Measurements from ENCODE around the gene ZNF888. TPM values are rescaled to one million over a fixed set of nuclear protein-coding genes. Genes with fewer than 3 reads are reported as not detected.
"Not testable (repeated sequence)": the region's sequence is repeated elsewhere in the genome, so short reads cannot be mapped to it uniquely, and the experiment has no call there.

ZNF888 gene
- total and polyA plus RNA-seq, 9 of the 15 experiments (the other 6 are each of a cell fraction or from before 2014, with no cell fraction given) = 1.6 to 13.3 (median 9.9) TPM

- ATAC-seq (peak; percentile 74), DNase-seq (ENCODE audit: extremely low read depth in 1 of 4, low spot score in 3 of 4) (peak in 2 of 4 experiments; percentile 20 to 70), FAIRE-seq (peak; percentile 48)
- H4K20me1 ChIP-seq (replicated peaks; ENCODE audit: control insufficient read depth, insufficient read depth, low read length); intact Hi-C loops (cut with micrococcal nuclease); H3K4me2 ChIP-seq (ENCODE audit: insufficient read depth, low read length); H3K9me1 ChIP-seq (ENCODE audit: control insufficient read depth, insufficient read depth, low read length); in situ Hi-C loops (cut with MboI); H3K27ac ChIP-seq (ENCODE audit: extremely low read depth, low read depth, low read length); H3K36me3 ChIP-seq (ENCODE audit: control insufficient read depth, insufficient read depth, low read length); POLR2A ChIA-PET; H3K4me3 ChIP-seq; H3K27me3 ChIP-seq (ENCODE audit: control insufficient read depth in 2 of 2, insufficient read depth in 2 of 2, low read length in 2 of 2); CTCF ChIA-PET (ENCODE audit: low intra/inter-chr PET ratio); BruUV-seq (replicated peaks); H3K79me2 ChIP-seq (ENCODE audit: control insufficient read depth, insufficient read depth, low read length); H2AFZ ChIP-seq (ENCODE audit: low read depth, low read length); H3K9me3 ChIP-seq (replicated peaks; ENCODE audit: control insufficient read depth, insufficient read depth, low read depth, low read length); H3K9ac ChIP-seq (ENCODE audit: insufficient read depth in 1 of 2, low read depth in 2 of 2, low read length in 2 of 2): not testable (repeated sequence)
- TF ChIP-seq GATA2 (CRISPR knock-in tag; IDR thresholded peaks at IDR 0.05) (peak; percentile 58; the same call in 1 of the 2 replicates), TRIM28 (IDR thresholded peaks at IDR 0.05) (0 out of 2 replicates have a peak, but pooled peaks have one; percentile 21), TAL1 (IDR thresholded peaks at IDR 0.05) (peak; percentile 67; the same call in 1 of the 2 replicates), CBFA2T2 (conservative IDR thresholded peaks at IDR 0.05) (peak; percentile 80), MTA2 (IDR thresholded peaks at IDR 0.05; ENCODE audit: low read depth) (0 out of 2 replicates have a peak, but pooled peaks have one; percentile 21), TRIM24 (IDR thresholded peaks at IDR 0.05) (peak; percentile 33 to 70; a peak in 2 of 4 replicates), NCOR1 (IDR thresholded peaks at IDR 0.05) (peak; percentile 72), NFIC (IDR thresholded peaks at IDR 0.05) (peak; percentile 42), CBFA2T3 (IDR thresholded peaks at IDR 0.05) (peak; percentile 89), TCF3 (CRISPR knock-in tag; IDR thresholded peaks at IDR 0.05) (peak; percentile 64), KDM1A (IDR thresholded peaks at IDR 0.05) (0 out of 4 replicates have a peak, but pooled peaks have one; percentile 22 to 24), ARID1B (IDR thresholded peaks at IDR 0.05) (peak; percentile 64; the same call in 1 of the 2 replicates), SOX6 (IDR thresholded peaks at IDR 0.05) (peak; percentile 49; the same call in 1 of the 2 replicates)
- WGBS (ENCODE audit: insufficient coverage, low coverage, missing lambda C conversion rate) = 11% methylated on average over 6 of the region's 6 CpGs
- peaks cover 11 to 17% of the 10 kb centered on the region in 2 experiments; a peak in 3 of 5 replicates for H3K4me1 ChIP-seq (replicated peaks in 1 of 2; ENCODE audit: control insufficient read depth in 2 of 2, insufficient read depth in 2 of 2, low read length in 2 of 2)
Observed at GRCh38 chr19:52872996-52873395, 50.2 kb downstream of the ZNF888 start.
